TTC549 (cell line): ENCODE results near the gene NHSL2.

Experiments used
- FAIRE-seq: peaks from 2 replicates; lab custom pipeline; 2012; peaks lifted over from hg19 to GRCh38; lab: Jason Lieb, UNC

The NHSL2 gene

GRCh38 chrX:72080150-72080549, 169.5 kb downstream of the NHSL2 start:
- no peak for FAIRE-seq

- FAIRE-seq, result no peak
Measured at GRCh38 chrX:72080800-72081199, 170.2 kb downstream of the NHSL2 start.

GRCh38 chrX:72081605-72082320, 171.1 kb downstream of the NHSL2 start:
- no peak for FAIRE-seq

- FAIRE-seq, result no peak
Measured at GRCh38 chrX:72083291-72083690, 172.6 kb downstream of the NHSL2 start.

GRCh38 chrX:72084114-72084513, 173.5 kb downstream of the NHSL2 start:
- no peak for FAIRE-seq

GRCh38 chrX:72086995-72087394, 176.3 kb downstream of the NHSL2 start:
- no peak for FAIRE-seq

GRCh38 chrX:72088761-72089160, 178.1 kb downstream of the NHSL2 start:
- no peak for FAIRE-seq

GRCh38 chrX:72089254-72089653, 178.6 kb downstream of the NHSL2 start:
- no peak for FAIRE-seq

- FAIRE-seq, result no peak
Measured at GRCh38 chrX:72094894-72095293, 184.2 kb downstream of the NHSL2 start.

- no peak for FAIRE-seq
Measured at GRCh38 chrX:72095370-72095769, 184.7 kb downstream of the NHSL2 start.

GRCh38 chrX:72097098-72097497, 186.5 kb downstream of the NHSL2 start:
- FAIRE-seq, result no peak

- no peak for FAIRE-seq
Measured at GRCh38 chrX:72100051-72100755, 189.6 kb downstream of the NHSL2 start.

- FAIRE-seq, result no peak
Measured at GRCh38 chrX:72100824-72101351, 190.2 kb downstream of the NHSL2 start.

- no peak for FAIRE-seq
Measured at GRCh38 chrX:72101597-72102037, 191.0 kb downstream of the NHSL2 start.

- FAIRE-seq, result no peak
Measured at GRCh38 chrX:72102126-72102525, 191.5 kb downstream of the NHSL2 start.

- FAIRE-seq, result no peak
Measured at GRCh38 chrX:72102760-72103159, 192.1 kb downstream of the NHSL2 start.

- no peak for FAIRE-seq
Measured at GRCh38 chrX:72105436-72105835, 194.8 kb downstream of the NHSL2 start.

GRCh38 chrX:72107320-72107719, 196.7 kb downstream of the NHSL2 start:
- FAIRE-seq, result no peak

- no peak for FAIRE-seq
Measured at GRCh38 chrX:72107841-72108595, 197.4 kb downstream of the NHSL2 start.

- FAIRE-seq, result no peak
Measured at GRCh38 chrX:72108666-72109065, 198.0 kb downstream of the NHSL2 start.

GRCh38 chrX:72110051-72110875, 199.6 kb downstream of the NHSL2 start:
- no peak for FAIRE-seq
